SU-DHL-6 (cell line): ENCODE results near the gene GLO1.

Experiments
- EZH2phosphoT487 ChIP-seq: fragments of 200-600 bp; sonication (generic), shearing (Covaris generic); conservative IDR thresholded peaks from 2 replicates; pipeline ENCODE4 v1.6.1; 2018; ENCODE audit warnings: mild to moderate bottlenecking, antibody characterized with exemption, low read length, moderate library complexity, mixed read lengths
- TF ChIP-seq, protein P1 (sequence below): fragments of 200-600 bp; sonication (generic); IDR thresholded peaks from one replicate; pipeline ENCODE4 v1.5.1; 2017; ENCODE audit warnings: antibody characterized with exemption, mild to moderate bottlenecking, low read length, moderate library complexity; ENCODE audit not compliant: insufficient read depth, poor library complexity, severe bottlenecking

- TF ChIP-seq, protein P1, sequence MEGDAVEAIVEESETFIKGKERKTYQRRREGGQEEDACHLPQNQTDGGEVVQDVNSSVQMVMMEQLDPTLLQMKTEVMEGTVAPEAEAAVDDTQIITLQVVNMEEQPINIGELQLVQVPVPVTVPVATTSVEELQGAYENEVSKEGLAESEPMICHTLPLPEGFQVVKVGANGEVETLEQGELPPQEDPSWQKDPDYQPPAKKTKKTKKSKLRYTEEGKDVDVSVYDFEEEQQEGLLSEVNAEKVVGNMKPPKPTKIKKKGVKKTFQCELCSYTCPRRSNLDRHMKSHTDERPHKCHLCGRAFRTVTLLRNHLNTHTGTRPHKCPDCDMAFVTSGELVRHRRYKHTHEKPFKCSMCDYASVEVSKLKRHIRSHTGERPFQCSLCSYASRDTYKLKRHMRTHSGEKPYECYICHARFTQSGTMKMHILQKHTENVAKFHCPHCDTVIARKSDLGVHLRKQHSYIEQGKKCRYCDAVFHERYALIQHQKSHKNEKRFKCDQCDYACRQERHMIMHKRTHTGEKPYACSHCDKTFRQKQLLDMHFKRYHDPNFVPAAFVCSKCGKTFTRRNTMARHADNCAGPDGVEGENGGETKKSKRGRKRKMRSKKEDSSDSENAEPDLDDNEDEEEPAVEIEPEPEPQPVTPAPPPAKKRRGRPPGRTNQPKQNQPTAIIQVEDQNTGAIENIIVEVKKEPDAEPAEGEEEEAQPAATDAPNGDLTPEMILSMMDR = no peak
- TF ChIP-seq EZH2phosphoT487 = no peak
Measured at GRCh38 chr6:38722727-38723334, 19.9 kb upstream of the GLO1 start.
